MCF 10A (cell line): ENCODE results near the gene RTP3. TPM values are rescaled to one million over a fixed set of nuclear protein-coding genes. Genes with fewer than 3 reads are reported as not detected.

Source experiments
- BruUV-seq: library from RNA; stranded (reverse); fragments of 400-500 nt; replicated peaks from 2 replicates; lab custom pipeline; 2021; lab: Mats Ljungman, UMichigan
- CTCF ChIA-PET: fragments of 300-600 bp; sonication (Branson Sonifier 250); formaldehyde crosslinking; extraction: SDS; loops from one replicate; lab custom pipeline; 2021; ENCODE audit warnings: antibody characterized with exemption, inconsistent platforms; lab: Yijun Ruan, JAX
- POLR2A ChIA-PET: fragments of 300-600, 350-650 bp; sonication (Branson Sonifier 250); formaldehyde crosslinking; extraction: SDS; loops from one replicate; lab custom pipeline; 2020; ENCODE audit warnings: antibody characterized with exemption, inconsistent platforms; lab: Yijun Ruan, JAX
- DNase-seq: peaks from one replicate; pipeline ENCODE4 v3.0.0-alpha.2; 2018; ENCODE audit not compliant: unreplicated experiment
- H3K27ac Mint-ChIP-seq: one replicate; pipeline ENCODE4 v1.8.0; 2022; ENCODE audit warnings: mild to moderate bottlenecking, low read depth, mixed read lengths; ENCODE audit not compliant: unreplicated experiment
- H3K27me3 Mint-ChIP-seq: one replicate; pipeline ENCODE4 v1.8.0; 2022; ENCODE audit warnings: mixed read lengths; ENCODE audit not compliant: insufficient read depth, unreplicated experiment
- H3K36me3 Mint-ChIP-seq: one replicate; pipeline ENCODE4 v1.8.0; 2022; ENCODE audit warnings: mild to moderate bottlenecking, moderate library complexity, mixed read lengths; ENCODE audit not compliant: insufficient read depth, unreplicated experiment
- H3K4me1 Mint-ChIP-seq: one replicate; pipeline ENCODE4 v1.8.0; 2022; ENCODE audit warnings: mixed read lengths; ENCODE audit not compliant: insufficient read depth, unreplicated experiment
- H3K4me3 Mint-ChIP-seq: one replicate; pipeline ENCODE4 v1.8.0; 2022; ENCODE audit warnings: mild to moderate bottlenecking, moderate library complexity, mixed read lengths; ENCODE audit not compliant: unreplicated experiment
- H3K9me3 Mint-ChIP-seq: one replicate; pipeline ENCODE4 v1.8.0; 2022; ENCODE audit warnings: mixed read lengths; ENCODE audit not compliant: unreplicated experiment
- CTCF ChIP-seq: fragments of 200-600 bp; IDR thresholded peaks from one replicate; pipeline ENCODE4 v1.8.0; 2022; ENCODE audit warnings: antibody characterized with exemption, mild to moderate bottlenecking; ENCODE audit not compliant: unreplicated experiment
- intact Hi-C: fragments of 100-400 bp; cut with micrococcal nuclease; formaldehyde crosslinking; loops from 2 replicates; pipeline ENCODE4 v1.14.1; 2022
- total RNA-seq: library from RNA; stranded (reverse); gene quantifications from 2 replicates; pipeline ENCODE4 v1.2.3, GENCODE V29; 2022

Gene RTP3
- total RNA-seq, 1 experiment from 2014 or later: not detected

- no peaks in the 10 kb centered on the region for H3K9me3 Mint-ChIP-seq
- no peaks in the 10 kb centered on the region for H3K36me3 Mint-ChIP-seq
- intact Hi-C loops: no loop called here
- H3K4me3 Mint-ChIP-seq: no peak overlapping the region
- H3K4me1 Mint-ChIP-seq: peaks cover 12% of the 10 kb centered on the region
- DNase-seq: no peak
- ChIA-PET POLR2A (no interaction called here), CTCF (interaction anchor here (0.5 to 3.4 kb wide), 2 partner anchors 23 to 164 kb away, joined by 3 to 12 read pairs; no protein-coding TSS in a partner anchor)
- no peak overlapping the region for H3K27ac Mint-ChIP-seq
- H3K27me3 Mint-ChIP-seq: no peaks in the 10 kb centered on the region
- BruUV-seq: no TSS peak
- no peak for TF ChIP-seq CTCF
Observed at GRCh38 chr3:46512191-46512749, 14.5 kb downstream of the RTP3 start.

GRCh38 chr3:46516521-46516920, 18.7 kb downstream of the RTP3 start:
- no peak for DNase-seq
- Mint-ChIP-seq H3K27me3 (no peaks in the 10 kb centered on the region), H3K27ac (peak overlapping the region; percentile 95), H3K4me3 (peak overlapping the region; percentile 15), H3K9me3 (no peaks in the 10 kb centered on the region), H3K4me1 (peaks cover 22% of the 10 kb centered on the region), H3K36me3 (no peaks in the 10 kb centered on the region)
- ChIA-PET POLR2A (interaction anchor here (0.6 kb wide), 1 partner anchor 160 kb away, joined by 3 read pairs; no protein-coding TSS in a partner anchor), CTCF (interaction anchor here (0.7 to 1.2 kb wide), 2 partner anchors 11 to 43 kb away, joined by 3 to 4 read pairs; no protein-coding TSS in a partner anchor)
- no peak for TF ChIP-seq CTCF
- intact Hi-C loops: no loop called here
- BruUV-seq: no TSS peak

- Mint-ChIP-seq H3K27ac (peak overlapping the region; percentile 95), H3K27me3 (no peaks in the 10 kb centered on the region), H3K4me1 (peaks cover 22% of the 10 kb centered on the region), H3K4me3 (peak overlapping the region; percentile 15), H3K36me3 (no peaks in the 10 kb centered on the region), H3K9me3 (no peaks in the 10 kb centered on the region)
- BruUV-seq: no TSS peak
- ChIA-PET POLR2A (interaction anchor here (0.6 to 1.1 kb wide), 5 partner anchors 24 to 376 kb away, joined by 3 to 5 read pairs (median 3); no protein-coding TSS in a partner anchor), CTCF (interaction anchor here (0.6 to 1.2 kb wide), 4 partner anchors 10 to 65 kb away, joined by 3 to 9 read pairs (median 4); no protein-coding TSS in a partner anchor)
- intact Hi-C loops: loop anchor here (1.0 kb wide), 1 partner anchor 40 kb away; no protein-coding TSS in a partner anchor
- DNase-seq: peak; percentile 80
- TF ChIP-seq CTCF: no peak
Observed at GRCh38 chr3:46517016-46517783, 19.4 kb downstream of the RTP3 start.

- DNase-seq: no peak
- POLR2A ChIA-PET: interaction anchor here (0.7 to 1.1 kb wide), 3 partner anchors 23 to 375 kb away, joined by 3 to 5 read pairs (median 4); no protein-coding TSS in a partner anchor
- no peak for TF ChIP-seq CTCF
- H3K9me3 Mint-ChIP-seq: no peaks in the 10 kb centered on the region
- no TSS peak for BruUV-seq
- intact Hi-C loops: loop anchor here (1.0 kb wide), 1 partner anchor 40 kb away; no protein-coding TSS in a partner anchor
- CTCF ChIA-PET: interaction anchor here (0.6 to 1.2 kb wide), 4 partner anchors 9 to 807 kb away, joined by 3 to 9 read pairs (median 4); no protein-coding TSS in a partner anchor
- peak overlapping the region; percentile 95 for H3K27ac Mint-ChIP-seq
- H3K4me3 Mint-ChIP-seq: no peak overlapping the region
- H3K27me3 Mint-ChIP-seq: no peaks in the 10 kb centered on the region
- peaks cover 22% of the 10 kb centered on the region for H3K4me1 Mint-ChIP-seq
- H3K36me3 Mint-ChIP-seq: no peaks in the 10 kb centered on the region
Observed at GRCh38 chr3:46517784-46518181, 20.0 kb downstream of the RTP3 start.
